ENCODE data around the gene GPR183. TPM values are rescaled to one million over a fixed set of nuclear protein-coding genes. Genes with fewer than 3 reads are reported as not detected.
A peak's percentile ranks its signal among the peaks of the same experiment; 100 is the strongest.

GPR183 gene
- total RNA-seq, 1 donor, result 0.36 TPM

DNA sequence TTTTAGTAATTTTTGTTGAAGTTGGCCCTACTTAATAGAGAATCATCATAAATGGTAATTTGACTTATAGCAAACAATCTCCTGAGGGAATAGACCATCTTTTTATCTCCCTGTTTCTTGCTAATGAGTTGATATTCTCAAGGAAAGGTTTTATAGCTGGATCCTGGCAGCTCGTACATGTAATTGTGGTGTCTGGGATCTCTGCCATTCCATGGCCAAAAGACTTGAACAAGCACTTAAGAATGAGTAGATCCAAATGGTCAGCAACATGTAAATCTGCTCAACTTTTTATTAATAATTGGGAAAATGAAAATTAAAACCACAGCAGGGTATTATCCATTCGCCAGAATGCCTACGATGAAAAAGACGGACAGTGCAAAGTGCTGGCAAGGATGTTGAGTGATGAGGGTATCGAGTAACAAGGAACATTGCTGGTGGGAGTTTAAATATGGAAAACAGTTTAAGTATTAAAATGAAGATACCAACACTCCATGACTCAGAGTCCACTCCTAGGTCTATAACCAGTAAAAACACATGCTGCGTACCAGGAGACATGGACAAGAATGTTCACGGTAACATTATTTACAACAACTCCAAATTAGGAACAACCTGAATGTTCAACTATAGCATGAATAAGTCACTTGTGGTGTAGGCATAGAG lies 43.9 kb downstream of the GPR183 start:
- H2AFZ ChIP-seq (ENCODE audit: low read length), result no peak overlapping the region
- peaks cover 8% of the 10 kb centered on the region for H4K20me1 ChIP-seq (ENCODE audit: insufficient read depth, low read length)
- peaks cover 5% of the 10 kb centered on the region for H3K4me1 ChIP-seq (ENCODE audit: insufficient read depth, low read length)
- H3K27ac ChIP-seq (ENCODE audit: low read depth, low read length), result no peak overlapping the region
- H3K4me2 ChIP-seq (ENCODE audit: insufficient read depth, low read length), result no peak overlapping the region
- H3K9me3 ChIP-seq (ENCODE audit: low read depth, low read length), result no peaks in the 10 kb centered on the region
- H3K79me2 ChIP-seq (ENCODE audit: insufficient read depth, low read length), result no peaks in the 10 kb centered on the region
- no peaks in the 10 kb centered on the region for H3K36me3 ChIP-seq (ENCODE audit: insufficient read depth, low read length)
- H3K4me3 ChIP-seq (ENCODE audit: insufficient read depth, low read length), result no peak overlapping the region
- H3K27me3 ChIP-seq (ENCODE audit: insufficient read depth, low read length), result no peaks in the 10 kb centered on the region
- no peak for DNase-seq (ENCODE audit: insufficient read length, low spot score, missing footprints)
- no peak for TF ChIP-seq CTCF (IDR thresholded peaks at IDR 0.05; ENCODE audit: extremely low read depth, low read depth, low read length)

DNA sequence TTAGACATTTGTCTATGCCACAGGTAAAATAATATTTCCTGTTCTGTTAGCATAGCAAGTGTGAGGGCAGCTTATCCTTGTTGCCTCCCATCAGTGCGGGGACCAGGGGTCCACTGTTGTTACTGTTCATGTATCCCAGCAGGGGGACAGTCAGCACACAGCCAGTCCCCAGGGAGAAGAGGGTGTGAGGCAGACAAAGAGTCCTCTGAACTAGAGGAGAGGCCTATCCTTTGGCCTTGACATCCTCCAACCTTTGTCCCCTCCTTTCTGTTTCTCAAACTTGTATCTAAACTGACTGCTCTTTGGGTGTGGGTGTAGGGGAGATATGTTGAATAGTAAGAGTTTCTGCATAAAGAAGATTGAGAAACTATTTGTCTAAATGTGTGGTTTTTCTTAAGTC lies 46.1 kb downstream of the GPR183 start:
- Histone ChIP-seq H3K27ac (ENCODE audit: low read depth, low read length) (no peak overlapping the region), H3K79me2 (ENCODE audit: insufficient read depth, low read length) (no peaks in the 10 kb centered on the region), H3K4me3 (ENCODE audit: insufficient read depth, low read length) (no peak overlapping the region), H3K36me3 (ENCODE audit: insufficient read depth, low read length) (no peaks in the 10 kb centered on the region), H4K20me1 (ENCODE audit: insufficient read depth, low read length) (peaks cover 4% of the 10 kb centered on the region), H3K4me2 (ENCODE audit: insufficient read depth, low read length) (no peak overlapping the region), H3K9me3 (ENCODE audit: low read depth, low read length) (no peaks in the 10 kb centered on the region), H3K27me3 (ENCODE audit: insufficient read depth, low read length) (no peaks in the 10 kb centered on the region), H2AFZ (ENCODE audit: low read length) (no peak overlapping the region), H3K4me1 (ENCODE audit: insufficient read depth, low read length) (peaks cover 13% of the 10 kb centered on the region)
- no peak for TF ChIP-seq CTCF (IDR thresholded peaks at IDR 0.05; ENCODE audit: extremely low read depth, low read depth, low read length)
- DNase-seq (ENCODE audit: insufficient read length, low spot score, missing footprints), result no peak

DNA sequence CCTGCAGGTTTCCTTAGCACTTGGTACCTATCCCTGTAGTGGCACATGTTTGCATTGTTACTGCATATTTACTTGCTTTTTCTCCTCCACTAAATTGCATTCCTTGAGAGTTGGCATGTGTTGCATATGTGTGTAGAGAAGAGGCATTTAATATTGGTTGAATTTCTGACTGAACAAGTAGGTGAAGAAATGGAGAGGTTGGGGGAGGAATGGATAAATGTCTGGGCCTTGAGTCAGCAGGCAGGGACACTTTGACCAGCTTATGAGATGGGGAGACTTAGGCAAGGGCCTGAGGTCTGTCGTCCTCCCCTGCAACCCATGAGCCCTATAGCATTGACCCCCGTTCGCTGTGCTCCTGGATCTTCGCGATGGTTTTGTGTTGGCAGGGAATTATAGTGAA lies 47.0 kb downstream of the GPR183 start:
- Histone ChIP-seq H2AFZ (ENCODE audit: low read length) (no peak overlapping the region), H3K4me3 (ENCODE audit: insufficient read depth, low read length) (no peak overlapping the region), H3K9me3 (ENCODE audit: low read depth, low read length) (no peaks in the 10 kb centered on the region), H3K36me3 (ENCODE audit: insufficient read depth, low read length) (peaks cover 6% of the 10 kb centered on the region), H3K27ac (ENCODE audit: low read depth, low read length) (no peak overlapping the region), H4K20me1 (ENCODE audit: insufficient read depth, low read length) (peaks cover 2% of the 10 kb centered on the region), H3K27me3 (ENCODE audit: insufficient read depth, low read length) (no peaks in the 10 kb centered on the region), H3K79me2 (ENCODE audit: insufficient read depth, low read length) (no peaks in the 10 kb centered on the region), H3K4me2 (ENCODE audit: insufficient read depth, low read length) (no peak overlapping the region), H3K4me1 (ENCODE audit: insufficient read depth, low read length) (peaks cover 13% of the 10 kb centered on the region)
- DNase-seq (ENCODE audit: insufficient read length, low spot score, missing footprints), result peak; percentile 34
- no peak for TF ChIP-seq CTCF (IDR thresholded peaks at IDR 0.05; ENCODE audit: extremely low read depth, low read depth, low read length)

- Histone ChIP-seq H3K4me3 (ENCODE audit: insufficient read depth, low read length) (no peak overlapping the region), H3K36me3 (ENCODE audit: insufficient read depth, low read length) (peaks cover 6% of the 10 kb centered on the region), H4K20me1 (ENCODE audit: insufficient read depth, low read length) (peaks cover 2% of the 10 kb centered on the region), H3K27me3 (ENCODE audit: insufficient read depth, low read length) (no peaks in the 10 kb centered on the region), H3K27ac (ENCODE audit: low read depth, low read length) (no peak overlapping the region), H3K4me2 (ENCODE audit: insufficient read depth, low read length) (no peak overlapping the region), H3K4me1 (ENCODE audit: insufficient read depth, low read length) (peaks cover 13% of the 10 kb centered on the region), H3K9me3 (ENCODE audit: low read depth, low read length) (no peaks in the 10 kb centered on the region), H2AFZ (ENCODE audit: low read length) (no peak overlapping the region), H3K79me2 (ENCODE audit: insufficient read depth, low read length) (no peaks in the 10 kb centered on the region)
- DNase-seq (ENCODE audit: insufficient read length, low spot score, missing footprints), result no peak
- TF ChIP-seq CTCF (IDR thresholded peaks at IDR 0.05; ENCODE audit: extremely low read depth, low read depth, low read length), result no peak
Measured at GRCh38 chr13:99258946-99259345, 48.3 kb downstream of the GPR183 start.
